GM13977 (cell line): Measurements from ENCODE around the gene CCDC154.
"Not testable (repeated sequence)": the region's sequence is repeated elsewhere in the genome, so short reads cannot be mapped to it uniquely, and the experiment has no call there.

Experiments
- DNase-seq: peaks from one replicate; pipeline ENCODE4 v3.0.0; 2012; ENCODE audit warnings: low spot score
- in situ Hi-C: fragments of 300-500 bp; cut with MboI; formaldehyde crosslinking; loops from one replicate; pipeline ENCODE4 v1.12.0; 2022; ENCODE audit warnings: low sequenced_read_pairs, low pct_unique_long_range_greater_than_20kb, mixed read lengths, inconsistent platforms; ENCODE audit not compliant: unreplicated experiment
- TF ChIP-seq, protein P1 (sequence below): IDR thresholded peaks from 2 replicates; pipeline ENCODE4 v1.5.1; 2012; ENCODE audit warnings: mild to moderate bottlenecking, control low read depth; ENCODE audit not compliant: insufficient read depth; ENCODE audit errors: extremely low read depth, missing control alignments

CCDC154 gene

DNA sequence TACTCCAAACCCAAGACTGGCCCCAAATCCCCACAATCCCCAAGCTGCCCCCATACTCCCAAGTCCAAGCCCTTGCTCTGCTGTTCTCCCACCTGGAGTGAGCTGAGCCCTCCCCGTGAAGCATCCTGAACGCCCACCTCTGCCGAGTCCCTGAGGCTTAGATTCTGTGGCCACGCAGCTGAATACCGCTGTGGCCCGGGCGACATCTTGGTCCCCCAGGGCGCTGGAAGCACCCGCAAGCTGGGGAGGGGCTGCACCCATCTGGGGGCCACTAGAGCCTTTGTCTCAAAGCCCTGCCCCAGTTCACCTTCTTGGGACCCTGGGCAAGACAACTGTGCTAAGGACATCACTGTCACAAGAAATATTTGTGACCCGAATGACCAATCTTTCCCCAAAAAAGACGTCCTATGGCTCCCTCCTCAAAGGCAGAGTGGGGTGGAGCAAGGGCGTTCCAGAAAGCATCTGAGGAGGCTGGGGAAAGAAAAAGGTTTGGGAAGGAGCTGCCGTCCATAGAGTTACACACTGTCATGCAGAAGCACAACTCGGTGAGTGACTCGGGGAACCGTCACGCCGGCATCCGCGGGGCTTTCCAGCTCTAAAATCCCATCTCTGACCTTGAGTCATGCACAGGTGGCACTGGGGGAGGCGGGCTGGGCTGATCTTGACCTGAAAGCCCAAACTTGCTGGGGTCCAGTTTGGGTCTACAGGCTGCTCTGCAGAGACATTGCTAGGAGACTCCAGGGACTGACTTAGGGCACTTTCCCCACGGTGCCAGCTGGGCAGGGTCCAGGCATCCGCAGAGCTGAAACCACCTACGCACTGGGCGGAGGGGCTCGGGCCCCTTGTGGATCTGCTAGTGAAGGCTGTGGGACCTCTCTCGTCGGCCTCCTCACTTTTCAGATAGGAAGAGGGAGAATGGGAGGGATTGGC, 37.8 kb upstream of the CCDC154 start:
- in situ Hi-C loops, result no loop called here
- no peak for DNase-seq
- TF ChIP-seq, protein P1, sequence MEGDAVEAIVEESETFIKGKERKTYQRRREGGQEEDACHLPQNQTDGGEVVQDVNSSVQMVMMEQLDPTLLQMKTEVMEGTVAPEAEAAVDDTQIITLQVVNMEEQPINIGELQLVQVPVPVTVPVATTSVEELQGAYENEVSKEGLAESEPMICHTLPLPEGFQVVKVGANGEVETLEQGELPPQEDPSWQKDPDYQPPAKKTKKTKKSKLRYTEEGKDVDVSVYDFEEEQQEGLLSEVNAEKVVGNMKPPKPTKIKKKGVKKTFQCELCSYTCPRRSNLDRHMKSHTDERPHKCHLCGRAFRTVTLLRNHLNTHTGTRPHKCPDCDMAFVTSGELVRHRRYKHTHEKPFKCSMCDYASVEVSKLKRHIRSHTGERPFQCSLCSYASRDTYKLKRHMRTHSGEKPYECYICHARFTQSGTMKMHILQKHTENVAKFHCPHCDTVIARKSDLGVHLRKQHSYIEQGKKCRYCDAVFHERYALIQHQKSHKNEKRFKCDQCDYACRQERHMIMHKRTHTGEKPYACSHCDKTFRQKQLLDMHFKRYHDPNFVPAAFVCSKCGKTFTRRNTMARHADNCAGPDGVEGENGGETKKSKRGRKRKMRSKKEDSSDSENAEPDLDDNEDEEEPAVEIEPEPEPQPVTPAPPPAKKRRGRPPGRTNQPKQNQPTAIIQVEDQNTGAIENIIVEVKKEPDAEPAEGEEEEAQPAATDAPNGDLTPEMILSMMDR, result no peak

DNA sequence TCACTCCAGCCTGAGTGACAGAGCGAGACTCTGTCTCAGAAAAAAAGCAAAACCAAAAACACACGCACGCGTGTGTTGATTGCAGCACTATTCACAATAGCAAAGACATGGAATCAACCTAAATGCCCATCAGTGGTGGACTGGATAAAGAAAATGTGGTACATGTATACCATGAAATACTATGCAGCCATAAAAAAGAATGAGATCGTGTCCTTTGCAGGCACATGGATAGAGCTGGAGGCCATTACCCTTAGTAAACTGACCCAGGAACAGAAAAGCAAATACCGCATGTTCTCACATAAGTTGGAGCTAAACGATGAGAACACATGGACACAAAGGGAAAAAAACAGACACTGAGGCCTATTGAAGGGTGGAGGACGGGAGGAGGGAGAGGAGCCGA, 34.6 kb upstream of the CCDC154 start:
- DNase-seq, in situ Hi-C loops: not testable (repeated sequence)

DNA sequence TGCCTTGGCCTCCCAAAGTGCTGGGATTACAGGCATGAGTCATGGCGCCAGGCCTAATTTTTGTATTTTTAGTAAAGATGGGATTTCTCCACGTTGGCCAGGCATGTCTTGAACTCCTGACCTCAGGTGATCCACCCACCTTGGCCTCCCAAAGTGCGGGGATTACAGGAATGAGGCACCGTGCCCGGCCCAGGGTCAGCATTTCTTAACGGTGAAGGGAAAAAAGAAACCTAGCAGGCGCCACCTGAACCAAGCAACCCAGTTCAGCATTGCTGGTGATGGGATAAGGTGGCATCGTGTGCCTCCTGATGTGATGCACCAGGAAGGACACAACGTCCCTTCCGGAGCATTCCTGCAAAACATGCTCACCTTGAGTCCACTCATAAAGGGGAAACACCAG, 32.7 kb upstream of the CCDC154 start:
- TF ChIP-seq, protein P1, result no peak
- in situ Hi-C loops, result no loop called here
- DNase-seq, result no peak

DNA sequence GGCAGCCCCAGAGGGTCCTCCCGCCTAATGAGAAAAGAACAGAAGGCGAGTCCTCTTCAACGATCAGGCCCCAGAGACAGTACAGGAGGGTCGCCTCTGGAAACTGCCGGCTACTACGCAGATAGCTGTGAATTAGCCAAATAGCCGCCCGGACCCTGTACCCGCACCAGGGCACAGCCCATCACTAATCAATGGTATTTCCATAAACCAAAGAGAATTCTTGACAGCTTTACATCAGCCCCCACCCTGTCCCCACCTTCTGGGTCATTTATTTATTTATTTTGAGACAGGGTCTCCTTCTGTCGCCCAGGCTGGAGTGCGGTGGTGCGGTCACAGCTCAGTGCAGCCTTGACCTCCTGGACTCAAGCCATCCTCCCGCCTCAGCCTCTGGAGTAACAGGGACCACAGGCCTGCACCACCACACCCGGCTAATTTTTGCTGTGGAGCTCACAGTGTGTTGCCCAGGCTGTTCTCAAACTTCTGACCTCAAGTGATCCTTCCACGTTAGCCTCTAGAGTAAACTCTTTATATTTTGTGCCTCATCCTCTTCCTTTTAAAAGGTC, 31.3 kb upstream of the CCDC154 start:
- in situ Hi-C loops, result no loop called here
- DNase-seq, result no peak
- TF ChIP-seq, protein P1, result no peak

DNA sequence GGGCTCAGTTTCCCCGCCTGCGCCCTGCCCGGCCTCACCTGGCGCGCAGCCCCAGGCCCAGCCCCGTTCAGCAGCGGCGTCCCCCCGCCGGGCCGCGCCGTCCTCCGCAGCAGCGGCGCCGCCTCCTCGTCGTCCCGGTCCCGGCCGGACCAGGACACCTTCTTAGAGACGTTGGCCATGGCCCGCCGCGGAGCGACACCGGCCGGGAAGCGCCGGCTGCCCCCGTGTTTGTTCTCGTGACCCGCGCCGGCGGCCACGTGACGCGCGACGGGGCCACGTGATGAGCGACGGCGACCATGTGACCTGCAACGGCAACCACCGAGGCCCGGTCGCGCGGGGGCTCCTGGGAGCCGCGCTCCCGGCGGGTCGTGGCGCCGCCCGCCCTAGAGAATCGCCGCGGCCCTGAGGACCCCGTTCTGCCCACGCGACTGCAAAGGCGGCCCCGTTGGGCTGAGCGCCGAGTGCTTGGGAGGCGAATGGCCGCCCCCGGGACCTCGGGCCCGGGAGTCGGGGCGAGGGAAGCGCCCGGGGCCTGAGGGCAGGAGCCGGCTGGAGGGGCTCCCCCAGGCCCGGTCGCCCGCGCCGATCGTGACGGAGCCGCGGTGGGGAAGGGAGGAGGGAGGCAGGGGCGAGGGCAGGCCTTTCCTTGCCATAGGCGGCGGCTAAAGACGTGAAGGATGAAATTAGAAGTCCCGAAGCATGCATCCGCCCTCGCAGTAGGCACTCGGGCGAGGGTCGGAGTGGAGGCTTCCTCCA, 30.6 kb upstream of the CCDC154 start, which contains the start of gene CLCN7:
Gene CLCN7 (minus strand): TSS at position 233 of the 756 bp plus-strand sequence. CDS start 54 bp downstream, at position 179.
- in situ Hi-C loops, result no loop called here
- TF ChIP-seq, protein P1, result no peak
- peak; percentile 99 for DNase-seq

DNA sequence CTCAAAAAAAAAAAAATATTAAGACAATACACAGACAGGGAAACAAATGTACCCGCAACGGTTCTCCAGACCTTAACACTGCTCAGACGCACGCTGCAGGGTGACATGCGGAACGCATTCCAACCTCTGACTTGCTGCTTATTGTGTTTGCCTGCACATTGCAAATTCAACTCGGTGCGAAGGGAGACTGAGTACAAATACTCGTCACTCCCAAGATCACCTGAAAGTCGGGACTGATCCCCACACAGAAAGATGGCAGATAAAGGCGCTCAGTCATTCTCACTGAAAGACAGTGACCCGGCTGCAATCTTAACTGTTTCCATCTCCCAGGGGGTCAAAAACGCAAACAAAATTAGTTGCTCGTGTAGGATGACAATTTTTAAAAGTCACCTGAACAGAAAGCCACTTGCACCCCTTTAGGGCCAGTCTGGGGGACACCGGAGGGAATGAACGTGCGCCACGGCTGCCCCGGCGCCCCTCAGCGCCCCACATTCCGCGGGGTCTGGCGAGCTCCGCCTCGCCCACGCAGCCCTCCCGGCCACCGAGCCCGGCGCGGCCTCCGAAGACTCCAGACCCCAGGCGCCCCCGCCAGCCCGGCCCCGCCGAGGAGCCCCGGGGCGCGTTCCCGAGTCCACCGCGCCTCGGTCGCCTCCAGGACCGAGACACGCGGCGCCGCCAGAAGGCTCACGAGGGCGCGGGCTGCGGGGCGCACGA, 29.9 kb upstream of the CCDC154 start:
- in situ Hi-C loops, result no loop called here
- TF ChIP-seq, protein P1, result no peak
- DNase-seq, result no peak
